ENCODE measurements around the gene FGGY.

FGGY gene

GRCh38 chr1:59541891-59542290, 245.0 kb downstream of the FGGY start:
- POLR2A ChIA-PET = interaction anchor here (1.1 kb wide), 1 partner anchor 14 kb away, joined by 3 read pairs; no protein-coding TSS in a partner anchor
- CTCF ChIA-PET = no interaction called here
- TF ChIP-seq KLF10 (tag by site-specific recombination; IDR thresholded peaks at IDR 0.05) = no peak
- no peak for TF ChIP-seq ZNF658 (tag by site-specific recombination; IDR thresholded peaks at IDR 0.05)
- TF ChIP-seq SP7 (tag by site-specific recombination; IDR thresholded peaks at IDR 0.05) = no peak
- no peak for TF ChIP-seq ZNF138 (tag by site-specific recombination; IDR thresholded peaks at IDR 0.05; ENCODE audit: borderline replicate concordance)
- no peak for TF ChIP-seq ZNF544 (tag by site-specific recombination; IDR thresholded peaks at IDR 0.05)
- TF ChIP-seq ZNF48 (tag by site-specific recombination; IDR thresholded peaks at IDR 0.05) = no peak
- no peak for TF ChIP-seq BCL11A (tag by site-specific recombination; IDR thresholded peaks at IDR 0.05; ENCODE audit: low read depth)
- no peak for TF ChIP-seq ZNF302 (tag by site-specific recombination; IDR thresholded peaks at IDR 0.05; ENCODE audit: low read depth)
- no peak for TF ChIP-seq GLIS1 (tag by site-specific recombination; IDR thresholded peaks at IDR 0.05)
- TF ChIP-seq KLF1 (tag by site-specific recombination; IDR thresholded peaks at IDR 0.05) = no peak
- no peak for TF ChIP-seq ZNF214 (tag by site-specific recombination; IDR thresholded peaks at IDR 0.05; ENCODE audit: borderline replicate concordance)
- no peak for TF ChIP-seq ZNF660 (tag by site-specific recombination; IDR thresholded peaks at IDR 0.05)
- no peak for TF ChIP-seq SALL2 (tag by site-specific recombination; IDR thresholded peaks at IDR 0.05; ENCODE audit: borderline replicate concordance)
- TF ChIP-seq ZNF121 (tag by site-specific recombination; IDR thresholded peaks at IDR 0.05) = no peak
- TF ChIP-seq ZNF311 (tag by site-specific recombination; IDR thresholded peaks at IDR 0.05; ENCODE audit: borderline replicate concordance) = no peak
- no peak for TF ChIP-seq ZNF366 (tag by site-specific recombination; conservative IDR thresholded peaks at IDR 0.05)
- no peak for TF ChIP-seq ZNF792 (tag by site-specific recombination; IDR thresholded peaks at IDR 0.05)
- TF ChIP-seq KLF16 (tag by site-specific recombination; IDR thresholded peaks at IDR 0.05) = no peak

DNA sequence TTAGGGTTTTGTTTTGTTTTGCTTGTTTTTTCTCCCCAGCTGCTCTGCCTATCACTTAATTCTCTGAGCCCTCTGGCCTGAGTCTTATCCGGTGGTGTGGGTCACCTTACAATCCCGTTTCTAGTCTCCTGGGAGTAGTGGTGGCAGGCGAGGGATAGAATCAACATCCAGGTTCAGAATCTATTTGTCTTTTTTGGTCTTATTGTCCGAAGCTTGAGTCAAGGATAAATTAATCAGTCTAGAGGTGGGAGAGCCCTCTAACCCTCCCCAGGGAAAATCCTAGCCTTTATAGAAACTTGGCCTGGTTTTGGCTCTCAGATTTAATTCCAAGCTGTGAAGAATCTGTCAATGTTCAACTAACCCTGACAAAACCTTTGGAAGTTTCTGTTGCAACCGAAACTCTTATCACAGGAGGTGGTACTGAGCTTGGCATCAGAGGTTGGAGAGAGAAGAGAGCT, 246.3 kb downstream of the FGGY start:
- TF ChIP-seq ZNF555 (tag by site-specific recombination; conservative IDR thresholded peaks at IDR 0.05) (no peak), SP7 (tag by site-specific recombination; IDR thresholded peaks at IDR 0.05) (no peak)
- TF ChIP-seq, protein P1, sequence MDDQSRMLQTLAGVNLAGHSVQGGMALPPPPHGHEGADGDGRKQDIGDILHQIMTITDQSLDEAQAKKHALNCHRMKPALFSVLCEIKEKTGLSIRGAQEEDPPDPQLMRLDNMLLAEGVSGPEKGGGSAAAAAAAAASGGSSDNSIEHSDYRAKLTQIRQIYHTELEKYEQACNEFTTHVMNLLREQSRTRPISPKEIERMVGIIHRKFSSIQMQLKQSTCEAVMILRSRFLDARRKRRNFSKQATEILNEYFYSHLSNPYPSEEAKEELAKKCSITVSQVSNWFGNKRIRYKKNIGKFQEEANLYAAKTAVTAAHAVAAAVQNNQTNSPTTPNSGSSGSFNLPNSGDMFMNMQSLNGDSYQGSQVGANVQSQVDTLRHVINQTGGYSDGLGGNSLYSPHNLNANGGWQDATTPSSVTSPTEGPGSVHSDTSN (CRISPR knock-in tag; IDR thresholded peaks at IDR 0.05) = no peak
- H3K36me3 ChIP-seq (ENCODE audit: control insufficient read depth in 2 of 2, insufficient read depth in 1 of 2, low read length in 2 of 2) = no peaks in the 10 kb centered on the region
- no peak overlapping the region for H3K4me3 ChIP-seq (ENCODE audit: low read depth, low read length)
- no peaks in the 10 kb centered on the region for H3K9me3 ChIP-seq (ENCODE audit: control insufficient read depth, insufficient read depth, low read depth, low read length)
- ChIA-PET POLR2A (no interaction called here), CTCF (interaction anchor here (0.6 kb wide), 1 partner anchor 467 kb away, joined by 3 read pairs; no protein-coding TSS in a partner anchor)
- H3K4me1 ChIP-seq (ENCODE audit: control insufficient read depth, insufficient read depth, low read length) = peaks cover 10% of the 10 kb centered on the region
- H3K27ac ChIP-seq (ENCODE audit: extremely low read depth, low read depth, low read length) = no peak overlapping the region

More at GRCh38 chr1:59541891-59542290, 245.0 kb downstream of the FGGY start:
- peaks cover 10% of the 10 kb centered on the region for H3K4me1 ChIP-seq (ENCODE audit: control insufficient read depth, insufficient read depth, low read length)
- no peak overlapping the region for H3K27ac ChIP-seq (ENCODE audit: extremely low read depth, low read depth, low read length)
- H3K9me3 ChIP-seq (ENCODE audit: control insufficient read depth, insufficient read depth, low read depth, low read length) = no peaks in the 10 kb centered on the region
- H3K36me3 ChIP-seq (ENCODE audit: control insufficient read depth in 2 of 2, insufficient read depth in 1 of 2, low read length in 2 of 2) = no peaks in the 10 kb centered on the region
- H3K4me3 ChIP-seq (ENCODE audit: low read depth, low read length) = no peak overlapping the region

- CTCF ChIA-PET = no interaction called here
- H3K27ac ChIP-seq (ENCODE audit: extremely low read depth, low read depth, low read length) = no peak overlapping the region
- no peaks in the 10 kb centered on the region for H3K9me3 ChIP-seq (ENCODE audit: control insufficient read depth, insufficient read depth, low read depth, low read length)
- POLR2A ChIA-PET = no interaction called here
- TF ChIP-seq ZNF830 (tag by site-specific recombination; IDR thresholded peaks at IDR 0.05; ENCODE audit: low read depth) (no peak), ZNF366 (tag by site-specific recombination; conservative IDR thresholded peaks at IDR 0.05) (no peak), MZF1 (tag by site-specific recombination; IDR thresholded peaks at IDR 0.05; ENCODE audit: borderline replicate concordance) (no peak), ZFP3 (tag by site-specific recombination; IDR thresholded peaks at IDR 0.05; ENCODE audit: low read depth) (no peak), ZNF248 (tag by site-specific recombination; IDR thresholded peaks at IDR 0.05) (no peak)
- H3K4me1 ChIP-seq (ENCODE audit: control insufficient read depth, insufficient read depth, low read length) = peaks cover 11% of the 10 kb centered on the region
- H3K36me3 ChIP-seq (ENCODE audit: control insufficient read depth in 2 of 2, insufficient read depth in 1 of 2, low read length in 2 of 2) = no peaks in the 10 kb centered on the region
- H3K4me3 ChIP-seq (ENCODE audit: low read depth, low read length) = no peak overlapping the region
Observed at GRCh38 chr1:59544615-59545293, 247.9 kb downstream of the FGGY start.

Measured in HEK293 (cell line).